BLaER1 (cell line): Measurements from ENCODE around the gene SACM1L.

Experiments
- H3K27ac ChIP-seq: shearing (Covaris generic); formaldehyde crosslinking; 2 replicates; pipeline ENCODE4 v1.8.1; 2022
- H3K27me3 ChIP-seq: shearing (Covaris generic); formaldehyde crosslinking; 2 replicates; pipeline ENCODE4 v1.8.1; 2022
- H3K36me3 ChIP-seq: shearing (Covaris generic); formaldehyde crosslinking; 2 replicates; pipeline ENCODE4 v1.8.1; 2022
- H3K4me1 ChIP-seq: shearing (Covaris generic); formaldehyde crosslinking; 2 replicates; pipeline ENCODE4 v1.8.1; 2022
- H3K4me2 ChIP-seq: shearing (Covaris generic); formaldehyde crosslinking; 2 replicates; pipeline ENCODE4 v1.8.1; 2022
- H3K4me3 ChIP-seq: shearing (Covaris generic); formaldehyde crosslinking; 2 replicates; pipeline ENCODE4 v1.8.1; 2022
- H3K9ac ChIP-seq: shearing (Covaris generic); formaldehyde crosslinking; 2 replicates; pipeline ENCODE4 v1.8.1; 2022
- H3K9me3 ChIP-seq: shearing (Covaris generic); formaldehyde crosslinking; 2 replicates; pipeline ENCODE4 v1.8.1; 2022
- H4K20me1 ChIP-seq: shearing (Covaris generic); formaldehyde crosslinking; 2 replicates; pipeline ENCODE4 v1.8.1; 2022
- Cebpa-rat ChIP-seq: shearing (Covaris generic); IDR thresholded peaks from 2 replicates; pipeline ENCODE4 v1.8.1; 2022

SACM1L gene

DNA sequence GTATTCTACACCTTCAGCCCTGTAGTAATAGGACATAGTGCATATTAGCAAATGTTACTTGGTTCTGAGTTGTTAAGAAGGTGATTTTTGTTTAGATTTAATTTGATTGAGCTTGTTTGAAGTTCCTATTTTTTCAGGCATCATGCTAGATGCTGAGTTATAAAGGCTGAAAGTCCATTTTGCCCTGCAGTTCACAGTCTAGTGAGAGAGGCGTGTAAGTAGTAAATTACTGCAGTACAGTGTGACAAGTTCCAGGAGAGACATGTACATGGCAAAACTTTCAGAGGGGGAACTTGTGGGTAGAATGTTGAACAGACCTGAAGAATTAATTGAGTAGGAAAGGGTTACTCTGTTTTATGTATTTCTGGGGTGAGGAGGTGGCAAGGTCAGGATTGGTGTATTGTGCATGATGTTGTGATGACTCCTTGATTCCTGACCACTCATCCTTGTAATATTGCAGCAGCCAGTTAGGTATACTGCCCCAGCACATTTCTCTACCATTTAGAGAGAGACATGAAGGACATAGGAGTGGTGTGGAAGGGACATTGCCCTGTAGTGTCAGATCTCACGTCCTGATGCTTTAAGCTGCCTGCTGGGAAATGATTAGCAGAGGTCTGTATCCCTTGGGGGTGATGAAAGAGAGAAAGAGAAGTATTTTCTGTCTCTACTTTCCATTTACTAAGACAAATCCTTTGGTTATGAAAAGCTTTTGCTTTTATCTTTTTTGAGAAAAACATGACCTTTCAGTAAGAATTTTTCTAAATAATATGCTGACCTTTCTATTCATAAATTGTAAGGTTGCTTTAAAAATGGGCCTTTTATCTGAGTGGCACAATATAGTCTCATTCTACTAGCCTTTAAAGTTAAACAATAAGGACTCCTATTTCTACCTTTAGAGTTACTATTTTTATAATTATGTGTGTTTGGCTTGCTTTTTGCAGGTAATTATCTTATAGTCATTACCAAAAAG lies 16.9 kb downstream of the SACM1L start:
- H3K9ac ChIP-seq, result no peak overlapping the region
- peak overlapping the region; percentile 62 for H3K4me2 ChIP-seq
- H3K27me3 ChIP-seq, result no peaks in the 10 kb centered on the region
- H3K4me1 ChIP-seq, result peaks cover 69% of the 10 kb centered on the region
- H3K9me3 ChIP-seq, result peaks cover 11% of the 10 kb centered on the region
- H4K20me1 ChIP-seq, result peaks cover 32% of the 10 kb centered on the region; the same call in 1 of the 2 replicates
- H3K4me3 ChIP-seq, result no peak overlapping the region
- H3K27ac ChIP-seq, result peak overlapping the region; percentile 20; the same call in 1 of the 2 replicates
- TF ChIP-seq Cebpa-rat, result no peak
- peaks cover 42% of the 10 kb centered on the region for H3K36me3 ChIP-seq

DNA sequence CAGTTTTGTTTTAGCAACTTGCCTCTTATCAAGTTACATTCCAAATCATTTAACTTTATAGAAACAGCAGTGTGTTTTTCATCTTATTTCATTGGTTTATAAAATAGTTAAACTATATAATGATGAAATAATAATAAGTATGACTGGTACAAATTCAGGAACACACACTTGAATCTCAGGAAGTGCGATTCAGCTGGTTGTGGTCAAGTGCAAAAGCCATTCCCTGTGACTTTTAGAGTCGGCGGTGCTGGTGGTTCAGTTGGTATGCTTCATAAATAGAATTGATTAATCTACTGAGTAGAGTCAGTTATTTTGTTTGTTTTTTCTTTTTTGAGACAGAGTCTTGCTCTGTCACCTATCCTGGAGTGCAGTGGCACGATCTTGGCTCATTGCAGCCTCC lies 22.7 kb downstream of the SACM1L start:
- H3K9me3 ChIP-seq, result peaks cover 17% of the 10 kb centered on the region
- no peaks in the 10 kb centered on the region for H3K27me3 ChIP-seq
- no peak overlapping the region for H3K9ac ChIP-seq
- H4K20me1 ChIP-seq, result no peaks in the 10 kb centered on the region
- H3K27ac ChIP-seq, result no peak overlapping the region; the same call in 1 of the 2 replicates
- no peak for TF ChIP-seq Cebpa-rat
- peaks cover 84% of the 10 kb centered on the region for H3K36me3 ChIP-seq
- no peak overlapping the region for H3K4me3 ChIP-seq
- H3K4me2 ChIP-seq, result peak overlapping the region; percentile 36
- H3K4me1 ChIP-seq, result peaks cover 29% of the 10 kb centered on the region

DNA sequence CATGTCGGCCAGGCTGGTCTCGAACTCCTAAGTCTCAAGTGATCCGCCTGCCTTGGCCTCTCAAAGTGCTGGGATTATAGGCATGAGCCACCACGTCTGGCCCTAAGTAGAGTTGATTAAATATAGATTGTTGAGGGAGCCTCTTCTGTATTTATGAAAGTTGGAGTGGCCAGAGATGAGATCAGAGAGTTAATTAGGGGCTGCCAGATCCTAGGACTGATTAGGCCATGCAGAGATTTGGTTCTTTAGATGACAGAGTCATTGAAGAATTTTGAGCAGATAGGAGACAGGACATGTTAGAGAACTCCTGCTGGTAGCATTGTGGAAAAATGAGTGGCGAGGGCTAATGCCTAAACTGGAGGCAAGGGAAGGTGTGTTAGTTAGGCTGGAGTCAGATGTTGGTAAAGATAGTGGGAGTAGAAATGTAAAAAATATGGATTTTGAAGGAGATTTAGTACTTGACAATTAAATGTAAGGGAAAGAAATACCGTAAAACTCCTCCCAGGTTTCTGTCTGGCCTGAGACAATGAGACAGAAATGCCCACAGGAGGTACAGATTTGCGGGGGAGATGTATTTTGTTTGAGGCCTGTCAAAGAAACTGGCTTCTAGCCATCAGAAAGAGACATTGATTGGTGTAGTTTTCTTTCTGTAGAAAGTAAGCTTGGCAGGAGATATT lies 23.4 kb downstream of the SACM1L start:
- Histone ChIP-seq H3K4me2 (peak overlapping the region; percentile 36), H3K9me3 (peaks cover 17% of the 10 kb centered on the region), H4K20me1 (no peaks in the 10 kb centered on the region), H3K4me3 (no peak overlapping the region), H3K9ac (no peak overlapping the region), H3K27ac (peak overlapping the region; percentile 3; the same call in 1 of the 2 replicates), H3K36me3 (peaks cover 85% of the 10 kb centered on the region), H3K4me1 (peaks cover 28% of the 10 kb centered on the region), H3K27me3 (no peaks in the 10 kb centered on the region)
- no peak for TF ChIP-seq Cebpa-rat

DNA sequence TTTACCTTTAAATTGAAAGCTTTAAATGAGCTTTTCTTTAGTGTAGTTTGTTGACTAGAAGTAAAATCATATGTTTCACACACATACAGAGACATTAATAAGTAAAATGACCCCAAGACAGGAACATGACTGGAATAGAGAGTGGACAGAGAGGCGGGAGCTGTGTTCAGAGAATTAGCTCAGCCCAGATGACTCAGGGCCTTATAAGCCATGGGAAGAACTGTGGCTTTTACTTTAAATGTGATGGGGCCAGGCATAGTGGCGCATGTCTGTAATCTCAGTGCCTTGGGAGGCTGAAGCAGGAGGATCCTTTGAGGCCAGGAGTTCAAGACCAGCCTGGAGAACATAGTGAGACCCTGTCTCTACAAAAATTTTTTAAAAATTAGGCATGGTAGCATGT lies 26.7 kb downstream of the SACM1L start:
- Histone ChIP-seq H3K27ac (no peak overlapping the region), H3K4me2 (no peak overlapping the region), H3K9me3 (peaks cover 8% of the 10 kb centered on the region), H3K9ac (no peak overlapping the region), H3K4me3 (no peak overlapping the region), H3K27me3 (no peaks in the 10 kb centered on the region), H4K20me1 (no peaks in the 10 kb centered on the region), H3K4me1 (peaks cover 20% of the 10 kb centered on the region), H3K36me3 (peaks cover 77% of the 10 kb centered on the region)
- no peak for TF ChIP-seq Cebpa-rat

DNA sequence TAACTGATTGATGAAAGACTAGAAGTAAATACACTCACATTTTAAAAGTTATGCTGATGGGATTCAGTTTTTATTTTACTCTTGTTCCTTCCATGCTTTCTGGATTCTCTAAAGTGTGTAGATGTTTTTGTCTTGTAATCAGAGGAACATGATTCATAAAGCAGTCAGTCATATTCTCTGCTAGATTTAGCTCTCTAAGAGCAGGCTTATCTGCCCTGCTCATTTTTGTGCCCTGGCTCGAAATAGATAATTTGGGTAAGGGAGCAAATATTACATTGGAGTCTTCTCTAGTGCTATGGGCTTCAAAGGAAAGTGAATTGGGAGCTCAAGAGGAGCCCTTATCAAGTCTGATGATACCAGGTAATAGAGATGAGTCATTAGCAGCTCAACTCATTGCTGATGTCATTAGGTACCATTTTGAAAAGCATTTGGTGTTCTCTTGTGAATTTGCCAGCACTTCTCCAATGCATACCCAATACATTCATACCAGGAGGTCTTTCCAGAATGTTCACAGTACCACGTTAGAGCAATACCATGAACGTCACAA lies 27.7 kb downstream of the SACM1L start:
- peaks cover 11% of the 10 kb centered on the region for H3K4me1 ChIP-seq
- H3K4me2 ChIP-seq, result no peak overlapping the region
- no peak overlapping the region for H3K27ac ChIP-seq
- peaks cover 74% of the 10 kb centered on the region for H3K36me3 ChIP-seq
- H4K20me1 ChIP-seq, result no peaks in the 10 kb centered on the region
- H3K27me3 ChIP-seq, result no peaks in the 10 kb centered on the region
- H3K4me3 ChIP-seq, result no peak overlapping the region
- no peaks in the 10 kb centered on the region for H3K9me3 ChIP-seq
- no peak overlapping the region for H3K9ac ChIP-seq
- TF ChIP-seq Cebpa-rat, result no peak

DNA sequence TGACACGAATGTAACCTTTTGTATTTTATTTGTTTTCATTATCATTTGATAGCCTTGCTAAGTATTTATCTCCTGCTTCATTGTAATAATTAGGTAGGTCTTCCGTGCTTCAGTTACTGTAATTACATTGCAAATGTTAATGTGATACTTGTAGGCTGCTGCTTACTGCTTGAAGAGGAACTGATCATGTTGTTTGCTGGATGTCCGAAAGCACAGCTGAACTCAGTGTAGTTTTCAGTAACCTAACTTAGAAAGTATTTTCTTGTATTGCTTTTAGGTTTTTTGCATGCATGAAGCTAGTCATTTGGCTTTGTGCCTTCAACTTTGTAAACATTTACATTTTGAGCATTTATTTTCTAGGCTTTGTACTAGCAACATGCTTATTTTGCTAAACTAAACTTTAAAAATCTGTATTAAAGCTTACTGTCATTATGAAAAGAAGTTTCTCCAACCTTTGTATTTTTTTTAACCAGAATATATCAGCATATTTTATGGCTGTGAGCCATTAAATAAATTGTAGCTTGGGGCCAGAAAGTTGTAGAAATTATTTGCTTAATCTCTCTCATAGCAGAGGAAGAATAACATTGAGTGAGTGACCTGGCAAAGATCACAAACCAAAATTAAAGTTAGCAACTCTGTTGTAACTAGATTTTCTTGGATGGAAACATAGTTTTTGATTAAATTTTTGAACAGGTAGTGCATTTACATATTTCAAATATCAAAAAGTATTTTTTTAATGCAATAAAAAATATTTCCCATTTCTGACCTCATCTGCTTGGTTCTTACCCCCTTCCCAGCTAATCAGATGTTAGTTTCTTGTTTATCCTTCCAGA lies 30.7 kb downstream of the SACM1L start:
- Histone ChIP-seq H3K4me3 (no peak overlapping the region), H3K9me3 (no peaks in the 10 kb centered on the region), H3K4me2 (no peak overlapping the region), H3K9ac (no peak overlapping the region), H3K27me3 (no peaks in the 10 kb centered on the region), H3K36me3 (peaks cover 78% of the 10 kb centered on the region), H3K4me1 (no peaks in the 10 kb centered on the region), H3K27ac (no peak overlapping the region), H4K20me1 (no peaks in the 10 kb centered on the region)
- TF ChIP-seq Cebpa-rat, result no peak

DNA sequence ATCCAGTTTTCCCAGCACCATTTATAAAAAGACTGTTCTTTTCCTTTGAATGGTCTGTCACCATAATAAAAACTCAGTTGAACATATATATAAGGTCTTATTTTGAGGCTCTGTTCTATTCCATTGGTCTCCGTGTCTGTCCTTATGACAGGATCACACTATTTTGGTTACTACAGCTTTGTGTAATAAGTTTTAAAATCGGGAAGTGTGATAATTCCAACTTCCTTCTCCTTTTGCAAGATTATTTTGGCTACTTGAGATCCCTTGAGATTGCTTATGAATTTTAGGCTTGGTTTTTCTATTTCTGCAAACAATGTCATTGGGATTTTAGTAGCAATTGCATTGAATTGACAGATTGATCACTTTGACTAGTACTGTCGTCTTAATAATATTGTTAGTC lies 35.7 kb downstream of the SACM1L start:
- Histone ChIP-seq H3K27me3 (no peaks in the 10 kb centered on the region), H3K4me2 (no peak overlapping the region), H3K9me3 (no peaks in the 10 kb centered on the region), H3K4me1 (no peaks in the 10 kb centered on the region), H3K27ac (no peak overlapping the region), H4K20me1 (0 out of 2 replicates have a peak, but pooled peaks cover 9% of the 10 kb centered on the region), H3K4me3 (no peak overlapping the region), H3K9ac (no peak overlapping the region), H3K36me3 (peaks cover 74% of the 10 kb centered on the region)
- no peak for TF ChIP-seq Cebpa-rat

DNA sequence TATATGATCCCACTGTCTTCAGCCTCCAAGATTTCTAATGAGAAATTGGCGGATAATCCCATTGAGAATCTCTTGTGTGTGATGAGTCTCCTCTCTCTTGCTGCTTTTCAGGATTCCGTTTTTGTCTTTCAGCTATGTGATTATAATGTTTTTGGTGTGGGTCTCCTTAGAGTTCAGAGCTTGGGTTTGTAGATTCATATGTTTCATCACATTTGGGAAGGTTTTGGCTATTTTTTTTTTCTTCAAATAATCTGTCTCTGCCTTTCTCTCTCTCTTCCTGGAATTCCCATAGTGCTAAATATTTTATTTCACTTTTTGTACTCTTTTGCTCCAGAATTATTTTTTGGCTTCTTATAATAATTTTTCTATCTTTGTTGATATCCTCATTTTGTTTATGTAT lies 40.4 kb downstream of the SACM1L start:
- Histone ChIP-seq H3K27ac (no peak overlapping the region), H3K4me2 (no peak overlapping the region), H3K9ac (no peak overlapping the region), H4K20me1 (peaks cover 15% of the 10 kb centered on the region; the same call in 1 of the 2 replicates), H3K9me3 (no peaks in the 10 kb centered on the region), H3K4me1 (no peaks in the 10 kb centered on the region), H3K4me3 (no peak overlapping the region), H3K36me3 (peaks cover 79% of the 10 kb centered on the region), H3K27me3 (no peaks in the 10 kb centered on the region)
- no peak for TF ChIP-seq Cebpa-rat
